Endodermal cell (in vitro differentiated cells): ENCODE results near the gene RHOG. TPM values are rescaled to one million over a fixed set of nuclear protein-coding genes. Genes with fewer than 3 reads are reported as not detected.

Experiments
- DNase-seq: peaks from one replicate; pipeline ENCODE4 v3.0.0-alpha.2; 2017
- H3K27ac ChIP-seq: 2 replicates; pipeline ENCODE4 v1.5.1; 2013; ENCODE audit warnings: mild to moderate bottlenecking, low read depth, low read length, moderate library complexity
- H3K27me3 ChIP-seq: 2 replicates; pipeline ENCODE4 v1.6.1; 2013; ENCODE audit warnings: mild to moderate bottlenecking, low read length, moderate library complexity; ENCODE audit not compliant: insufficient read depth, control insufficient read depth, poor library complexity, severe bottlenecking
- H3K36me3 ChIP-seq: 2 replicates; pipeline ENCODE4 v1.7.0; 2013; ENCODE audit warnings: mild to moderate bottlenecking, low read length, moderate library complexity; ENCODE audit not compliant: control insufficient read depth, insufficient read depth
- H3K4me1 ChIP-seq: one replicate; pipeline ENCODE4 v1.7.0; 2013; ENCODE audit warnings: low read length; ENCODE audit not compliant: control insufficient read depth, insufficient read depth
- H3K4me3 ChIP-seq: 2 replicates; pipeline ENCODE4 v1.5.1; 2013; ENCODE audit warnings: mild to moderate bottlenecking, low read length, moderate library complexity
- H3K9ac ChIP-seq: 2 replicates; pipeline ENCODE4 v1.6.1; 2013; ENCODE audit warnings: mild to moderate bottlenecking, low read length, moderate library complexity; ENCODE audit not compliant: poor library complexity, severe bottlenecking; ENCODE audit errors: extremely low read depth
- H3K9me3 ChIP-seq: 2 replicates; pipeline ENCODE4 v1.6.1; 2013; ENCODE audit warnings: mild to moderate bottlenecking, low read length, moderate library complexity; ENCODE audit not compliant: control insufficient read depth
- H3K27ac Mint-ChIP-seq: 2 replicates; pipeline ENCODE4 v1.8.0; 2020; ENCODE audit warnings: mixed read lengths
- H3K27me3 Mint-ChIP-seq: 2 replicates; pipeline ENCODE4 v1.8.0; 2021; ENCODE audit warnings: mild to moderate bottlenecking, mixed read lengths; ENCODE audit not compliant: insufficient read depth
- H3K36me3 Mint-ChIP-seq: 2 replicates; pipeline ENCODE4 v1.8.0; 2020; ENCODE audit warnings: low read depth, mixed read lengths
- H3K4me1 Mint-ChIP-seq: 2 replicates; pipeline ENCODE4 v1.8.0; 2020; ENCODE audit warnings: mixed read lengths
- H3K4me3 Mint-ChIP-seq: 2 replicates; pipeline ENCODE4 v1.8.0; 2020; ENCODE audit warnings: mild to moderate bottlenecking, moderate library complexity, mixed read lengths
- H3K9me3 Mint-ChIP-seq: 2 replicates; pipeline ENCODE4 v1.8.0; 2020; ENCODE audit warnings: mild to moderate bottlenecking, mixed read lengths
- CTCF ChIP-seq: fragments of 200-600 bp; sonication (generic); conservative IDR thresholded peaks from 2 replicates; pipeline ENCODE4 v1.5.0; 2021; ENCODE audit warnings: antibody characterized with exemption, mild to moderate bottlenecking
- WGBS, 2 experiments: methylation state at CpG; one replicate each; pipeline versions ENCODE4 v1.1.5 to v1.1.7; 2013; ENCODE audit warnings: missing lambda C conversion rate in 2 of 2, mixed read lengths in 1 of 2; ENCODE audit not compliant: insufficient coverage in 1 of 2, insufficient read length in 1 of 2; 5-methylcytosine and 5-hydroxymethylcytosine counted together
- total RNA-seq, 2 donors: library from RNA; stranded (reverse); fragmentation: NEBNext Ultra II Directional in 1 of 2; extraction: Animal tissue kit (Norgen Biotek cat#: 25700) in 1 of 2; gene quantifications; 2 replicates in 1 of 2; 3 replicates in 1 of 2; pipeline ENCODE4 v1.2.1, GENCODE V29; 2021

RHOG gene
- total RNA-seq, 2 donors from 2014 or later = 25.5 to 27.6 TPM

DNA sequence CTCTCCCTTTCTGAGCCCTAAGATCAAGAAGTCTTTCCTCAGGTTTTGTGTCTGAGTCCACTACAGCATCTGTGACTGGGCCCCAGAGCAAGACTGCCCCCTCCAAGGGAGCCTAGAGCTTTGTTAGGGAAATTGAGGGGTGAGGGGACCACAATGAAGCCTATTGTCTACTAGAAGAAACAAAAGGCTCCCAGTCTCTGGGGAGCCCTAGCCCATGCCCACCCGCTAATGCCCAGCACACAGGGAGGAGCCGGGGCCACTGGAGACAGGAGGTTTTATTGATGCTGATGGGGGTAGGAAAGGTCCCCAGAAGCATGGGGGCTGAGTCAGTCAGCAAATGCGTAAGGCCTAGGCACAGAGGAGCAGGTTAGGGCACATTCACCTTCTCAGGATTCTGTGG is 14.0 kb downstream of the RHOG start:
- H3K4me3 Mint-ChIP-seq = no peak overlapping the region
- Histone ChIP-seq H3K27ac (peak overlapping the region; percentile 36), H3K9ac (no peak overlapping the region), H3K9me3 (no peaks in the 10 kb centered on the region), H3K4me3 (no peak overlapping the region), H3K4me1 (no peaks in the 10 kb centered on the region), H3K27me3 (no peaks in the 10 kb centered on the region), H3K36me3 (peaks cover 47% of the 10 kb centered on the region)
- H3K4me1 Mint-ChIP-seq = peaks cover 4% of the 10 kb centered on the region
- peak overlapping the region; percentile 64 for H3K27ac Mint-ChIP-seq
- peaks cover 45% of the 10 kb centered on the region for H3K36me3 Mint-ChIP-seq
- TF ChIP-seq CTCF = no peak
- H3K27me3 Mint-ChIP-seq = no peaks in the 10 kb centered on the region
- no peak for DNase-seq
- H3K9me3 Mint-ChIP-seq = no peaks in the 10 kb centered on the region
- 89 to 92% methylated on average over 1 to 3 of the region's 3 CpGs for WGBS, 2 experiments

DNA sequence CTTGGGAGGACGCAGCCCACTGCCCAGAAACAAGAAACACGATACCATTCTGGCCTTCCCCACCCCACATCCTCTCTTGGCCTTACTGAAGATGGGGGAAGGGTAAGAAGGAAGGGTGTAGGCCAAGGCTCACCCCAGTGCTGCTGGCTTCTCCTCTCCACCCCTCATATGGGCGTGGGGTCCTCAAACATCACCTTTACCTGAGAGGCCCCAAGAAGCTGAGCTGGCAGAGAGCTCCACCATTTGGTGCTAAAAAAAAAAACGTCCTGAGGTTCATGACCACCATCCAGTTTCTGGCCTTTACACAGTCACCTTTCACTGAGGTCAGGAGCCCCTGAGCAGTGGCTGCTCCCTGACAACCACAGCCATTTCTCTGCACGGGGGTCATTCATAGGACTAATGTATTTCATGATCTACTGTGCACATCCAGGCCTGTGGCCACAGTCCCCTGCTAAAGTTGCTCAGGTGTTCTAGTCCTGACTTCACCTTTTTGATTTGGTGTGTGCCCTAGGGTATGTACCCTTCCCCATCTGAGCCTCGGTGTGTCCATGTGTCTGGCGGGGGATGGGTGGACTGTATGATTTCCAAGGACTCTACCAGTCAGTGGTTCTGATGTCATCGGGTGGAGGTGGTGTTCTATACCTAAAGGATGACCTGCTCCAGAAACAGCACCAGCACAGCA is 15.1 kb downstream of the RHOG start:
- peaks cover 36% of the 10 kb centered on the region for H3K36me3 ChIP-seq
- no peaks in the 10 kb centered on the region for H3K4me1 ChIP-seq
- peaks cover 1% of the 10 kb centered on the region for H3K4me1 Mint-ChIP-seq
- no peaks in the 10 kb centered on the region for H3K9me3 Mint-ChIP-seq
- H3K27ac Mint-ChIP-seq = peak overlapping the region; percentile 55
- no peaks in the 10 kb centered on the region for H3K9me3 ChIP-seq
- no peak for DNase-seq
- H3K27me3 Mint-ChIP-seq = no peaks in the 10 kb centered on the region
- H3K4me3 ChIP-seq = no peak overlapping the region
- H3K4me3 Mint-ChIP-seq = no peak overlapping the region
- peaks cover 42% of the 10 kb centered on the region for H3K36me3 Mint-ChIP-seq
- TF ChIP-seq CTCF = no peak
- no peaks in the 10 kb centered on the region for H3K27me3 ChIP-seq
- no peak overlapping the region for H3K9ac ChIP-seq
- 73 to 74% methylated on average over 6 of the region's 8 CpGs for WGBS, 2 experiments
- H3K27ac ChIP-seq = no peak overlapping the region

- H3K9me3 ChIP-seq = no peaks in the 10 kb centered on the region
- peaks cover 35% of the 10 kb centered on the region for H3K36me3 Mint-ChIP-seq
- TF ChIP-seq CTCF = peak; percentile 94
- H3K4me3 Mint-ChIP-seq = no peak overlapping the region
- H3K36me3 ChIP-seq = peaks cover 29% of the 10 kb centered on the region
- no peaks in the 10 kb centered on the region for H3K27me3 Mint-ChIP-seq
- H3K4me1 ChIP-seq = no peaks in the 10 kb centered on the region
- H3K9me3 Mint-ChIP-seq = no peaks in the 10 kb centered on the region
- peak; percentile 98 for DNase-seq
- no peak overlapping the region for H3K9ac ChIP-seq
- WGBS, 2 experiments = 67 to 78% methylated on average over 12 to 18 of the region's 18 CpGs
- no peak overlapping the region for H3K4me3 ChIP-seq
- H3K27ac Mint-ChIP-seq = peak overlapping the region; percentile 41
- H3K27ac ChIP-seq = no peak overlapping the region
- H3K4me1 Mint-ChIP-seq = peaks cover 1% of the 10 kb centered on the region
- no peaks in the 10 kb centered on the region for H3K27me3 ChIP-seq
Observed at GRCh38 chr11:3824714-3825472, 15.9 kb downstream of the RHOG start.
